SK-N-SH (cell line): ENCODE data around the gene TMEM190. TPM values are rescaled to one million over a fixed set of nuclear protein-coding genes. Genes with fewer than 3 reads are reported as not detected.

Experiments used
- CTCF ChIA-PET: fragments of 300-600, 350-600 bp; formaldehyde crosslinking; extraction: SDS; loops from one replicate; lab custom pipeline; 2021; lab: Yijun Ruan, JAX
- POLR2A ChIA-PET: fragments of 350-600 bp; sonication (Branson Sonifier 250); formaldehyde crosslinking; extraction: SDS; loops from one replicate; lab custom pipeline; 2020; ENCODE audit warnings: antibody characterized with exemption, inconsistent platforms; lab: Yijun Ruan, JAX
- DNase-seq: peaks from one replicate; pipeline ENCODE4 v3.0.0; 2012
- H2AFZ ChIP-seq: fragments of 200-600 bp; sonication (generic); 2 replicates; pipeline ENCODE4 v1.8.1; 2016; ENCODE audit warnings: antibody characterized with exemption, mild to moderate bottlenecking, low read depth
- H3F3A ChIP-seq: fragments of 200-600 bp; sonication (generic); replicated peaks from 2 replicates; pipeline ENCODE3; 2016; ENCODE audit warnings: antibody characterized with exemption, mild to moderate bottlenecking; ENCODE audit not compliant: insufficient read depth
- H3K27ac ChIP-seq, 2 experiments: fragments of 200-500 bp in 1 of 2; fragments of 200-600 bp in 1 of 2; sonication (Bioruptor generic) in 1 of 2; sonication (generic), shearing (Covaris generic) in 1 of 2; 2 replicates each; pipeline versions ENCODE4 v1.5.1 to v1.6.1; 2014 to 2016; ENCODE audit warnings: low read depth in 2 of 2, inconsistent platforms in 1 of 2, low read length in 1 of 2, mild to moderate bottlenecking in 1 of 2, mixed read lengths in 1 of 2
- H3K27me3 ChIP-seq: fragments of 200-600 bp; sonication (generic), shearing (Covaris generic); 2 replicates; pipeline ENCODE4 v1.6.1; 2016; ENCODE audit warnings: mixed run types; ENCODE audit not compliant: insufficient read depth
- H3K36me3 ChIP-seq, 2 experiments: fragments of 200-500 bp in 1 of 2; fragments of 200-600 bp in 1 of 2; sonication (Bioruptor generic) in 1 of 2; sonication (generic) in 1 of 2; replicated peaks in 1 of 2; 2 replicates each; pipeline versions ENCODE3 to v1.5.1; 2014 to 2016; ENCODE audit warnings: low read length in 1 of 2, mild to moderate bottlenecking in 1 of 2; ENCODE audit not compliant: insufficient read depth in 2 of 2, control insufficient read depth in 1 of 2
- H3K4me1 ChIP-seq, 2 experiments: fragments of 200-500 bp in 1 of 2; fragments of 200-600 bp in 1 of 2; sonication (Bioruptor generic) in 1 of 2; sonication (generic), shearing (Covaris generic) in 1 of 2; 2 replicates each; pipeline versions ENCODE4 v1.5.1 to v1.6.1; 2014 to 2016; ENCODE audit warnings: low read depth in 1 of 2, low read length in 1 of 2, mixed run types in 1 of 2; ENCODE audit not compliant: insufficient read depth in 2 of 2, control insufficient read depth in 1 of 2
- H3K4me2 ChIP-seq: fragments of 200-600 bp; sonication (generic), shearing (Covaris generic); 2 replicates; pipeline ENCODE4 v1.6.1; 2017; ENCODE audit warnings: mixed run types
- H3K4me3 ChIP-seq, 2 experiments: fragments of 200-500 bp in 1 of 2; fragments of 200-600 bp in 1 of 2; sonication (Bioruptor generic) in 1 of 2; sonication (generic), shearing (Covaris generic) in 1 of 2; 2 replicates each; pipeline versions ENCODE4 v1.5.1 to v1.8.1; 2014 to 2016; ENCODE audit warnings: low read depth in 2 of 2, inconsistent platforms in 1 of 2, low read length in 1 of 2, mild to moderate bottlenecking in 1 of 2, mixed read lengths in 1 of 2, moderate library complexity in 1 of 2
- H3K79me2 ChIP-seq: fragments of 200-600 bp; sonication (generic); 2 replicates; pipeline ENCODE4 v1.8.1; 2017; ENCODE audit warnings: mild to moderate bottlenecking; ENCODE audit not compliant: insufficient read depth
- H3K9ac ChIP-seq: fragments of 200-600 bp; sonication (generic); 2 replicates; pipeline ENCODE4 v1.6.1; 2017; ENCODE audit warnings: mixed run types
- H3K9me2 ChIP-seq: fragments of 200-600 bp; sonication (generic); 2 replicates; pipeline ENCODE4 v1.6.1; 2017; ENCODE audit warnings: mixed run types
- H3K9me3 ChIP-seq: fragments of 200-600 bp; sonication (generic); 2 replicates; pipeline ENCODE4 v1.6.1; 2017; ENCODE audit warnings: mixed run types, mild to moderate bottlenecking, moderate library complexity
- H4K20me1 ChIP-seq: fragments of 200-600 bp; sonication (generic); 2 replicates; pipeline ENCODE4 v1.6.1; 2017; ENCODE audit warnings: mild to moderate bottlenecking, mixed run types; ENCODE audit not compliant: insufficient read depth
- CTCF ChIP-seq: fragments of 200-600 bp; sonication (generic); IDR thresholded peaks from 2 replicates; pipeline ENCODE4 v1.6.1; 2017; ENCODE audit warnings: antibody characterized with exemption, mild to moderate bottlenecking, moderate library complexity
- EP300 ChIP-seq, 2 experiments: IDR thresholded peaks; 2 replicates each; pipeline versions ENCODE4 v1.4.0 to v1.6.1; 2012; ENCODE audit warnings: borderline replicate concordance in 1 of 2, low read depth in 1 of 2, low read length in 1 of 2
- FOXJ3 ChIP-seq: sonication (generic); formaldehyde crosslinking; IDR thresholded peaks from 2 replicates; pipeline ENCODE4 v1.5.1; 2020; ENCODE audit warnings: mild to moderate bottlenecking, missing genetic modification reagents
- FOXM1 ChIP-seq: IDR thresholded peaks from 2 replicates; pipeline ENCODE4 v1.4.0; 2012; ENCODE audit warnings: low read depth, mild to moderate bottlenecking
- GATA2 ChIP-seq: sonication (generic); formaldehyde crosslinking; IDR thresholded peaks from 2 replicates; pipeline ENCODE4 v1.5.0; 2020; ENCODE audit warnings: mild to moderate bottlenecking, missing genetic modification reagents
- MXI1 ChIP-seq: IDR thresholded peaks from 2 replicates; pipeline ENCODE4 v1.6.1; 2012; ENCODE audit warnings: mild to moderate bottlenecking, low read depth, low read length, improper control_type of control experiment
- NFIC ChIP-seq: IDR thresholded peaks from 2 replicates; pipeline ENCODE4 v1.4.0; 2012; ENCODE audit warnings: borderline replicate concordance
- PBX3 ChIP-seq: IDR thresholded peaks from 2 replicates; pipeline ENCODE4; 2012
- POLR2AphosphoS5 ChIP-seq: IDR thresholded peaks from 2 replicates; pipeline ENCODE4 v1.6.1; 2012; ENCODE audit warnings: low read depth, low read length
- TCF12 ChIP-seq: IDR thresholded peaks from 2 replicates; pipeline ENCODE4 v1.4.0; 2012
- YY1 ChIP-seq: IDR thresholded peaks from 2 replicates; pipeline ENCODE4 v1.4.0; 2012; ENCODE audit warnings: low read depth, mild to moderate bottlenecking
- WGBS: methylation state at CpG from one replicate; pipeline ENCODE4 v1.1.6; 2017; ENCODE audit warnings: low lambda C conversion rate; 5-methylcytosine and 5-hydroxymethylcytosine counted together
- polyA plus RNA-seq, 3 experiments: library from polyadenylated mRNA; depleted of rRNA; stranded (reverse); fragments of >200 nt; gene quantifications; 2 replicates each; pipeline ENCODE4 v1.2.3, GENCODE V29; 2012

Gene TMEM190
- polyA plus RNA-seq, 1 of the 3 experiments (the other 2 are of a cell fraction) = 0.77 TPM

- no peak for TF ChIP-seq TCF12
- no peak for TF ChIP-seq NFIC
- peak; percentile 78 for TF ChIP-seq GATA2
- TF ChIP-seq FOXJ3 = peak; percentile 5; the same call in 1 of the 2 replicates
- no peak for TF ChIP-seq FOXM1
- TF ChIP-seq CTCF = peak; percentile 33; the same call in 1 of the 2 replicates
- no peak for TF ChIP-seq YY1
- peak; percentile 39 for TF ChIP-seq MXI1
- peak in 1 of 2 experiments; percentile 37; a peak in 1 of 4 replicates for TF ChIP-seq EP300 (IDR thresholded peaks at IDR 0.05; ENCODE audit: borderline replicate concordance in 1 of 2, low read depth in 1 of 2, low read length in 1 of 2)
- TF ChIP-seq PBX3 = peak; percentile 98
Measured at GRCh38 chr19:55339105-55339888, 37.3 kb upstream of the TMEM190 start, which contains the start of gene KMT5C (continued).

- H3K4me1 ChIP-seq = peaks cover 0 to 37% of the 10 kb centered on the region in 2 experiments; a peak in 2 of 4 replicates
- peaks cover 0 to 4% of the 10 kb centered on the region in 2 experiments for H3K36me3 ChIP-seq
Measured at GRCh38 chr19:55339889-55340783, 36.5 kb upstream of the TMEM190 start.

More at GRCh38 chr19:55339889-55340783, 36.5 kb upstream of the TMEM190 start:
- peak; percentile 67 for TF ChIP-seq POLR2AphosphoS5
- no peak for TF ChIP-seq CTCF
- Histone ChIP-seq H3K79me2 (peaks cover 9% of the 10 kb centered on the region; the same call in 1 of the 2 replicates), H4K20me1 (no peaks in the 10 kb centered on the region), H3K9me3 (no peaks in the 10 kb centered on the region), H3K27ac (peak overlapping the region; percentile 56 to 87; a peak in 3 of 4 replicates), H3K4me3 (peak overlapping the region; percentile 73 to 75), H3K27me3 (no peaks in the 10 kb centered on the region), H3F3A (no peaks in the 10 kb centered on the region), H3K9ac (peak overlapping the region; percentile 85), H2AFZ (no peak overlapping the region), H3K9me2 (no peaks in the 10 kb centered on the region), H3K4me2 (peak overlapping the region; percentile 100)
- ChIA-PET POLR2A (interaction anchor here (0.6 to 2.0 kb wide), 12 partner anchors 10 to 314 kb away, joined by 3 to 21 read pairs (median 3); partner anchors contain the start of genes PPP6R1, TMEM238 and UBE2S), CTCF (interaction anchor here (0.6 to 2.4 kb wide), 7 partner anchors 12 to 60 kb away, joined by 3 to 11 read pairs (median 4); partner anchors contain the start of genes HSPBP1 and TMEM238)
- WGBS = 6% methylated on average over 24 of the region's 44 CpGs
- DNase-seq = peak; percentile 63
